ENCODE measurements around the gene PAM.

PAM gene

DNA sequence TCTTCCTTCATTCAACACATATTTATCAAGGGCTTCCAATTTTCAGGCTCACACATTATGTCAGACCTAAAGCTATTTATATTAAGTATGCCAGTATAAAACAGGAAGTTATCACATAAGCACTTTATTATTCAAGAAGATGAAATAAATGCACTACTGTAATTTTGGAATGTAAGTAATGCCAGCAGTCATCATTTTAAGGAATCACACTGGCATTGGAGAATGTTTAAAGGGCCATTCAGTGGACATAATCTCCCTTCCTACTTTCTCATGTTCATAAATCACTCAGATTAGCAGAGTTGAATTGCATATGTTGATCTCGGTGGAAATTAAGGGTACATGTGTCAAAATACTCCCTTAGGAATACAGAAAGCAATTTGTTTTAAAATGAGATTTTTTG is 200.4 kb downstream of the PAM start:
- no peak for DNase-seq (ENCODE audit: low read depth in 1 of 2, low spot score in 1 of 2)
- Histone ChIP-seq H3K27me3 (ENCODE audit: insufficient read depth, poor library complexity, severe bottlenecking) (no peaks in the 10 kb centered on the region), H3K4me3 (replicated peaks; ENCODE audit: insufficient read depth, low read length) (no peak overlapping the region), H3K27ac (replicated peaks) (no peak overlapping the region)
- TF ChIP-seq SPI1 (IDR thresholded peaks at IDR 0.05; ENCODE audit: borderline replicate concordance, low read depth) (no peak), GABPA (IDR thresholded peaks at IDR 0.05; ENCODE audit: low read depth) (no peak), POLR2AphosphoS5 (IDR thresholded peaks at IDR 0.05; ENCODE audit: low read depth) (no peak)
- TF ChIP-seq, protein P1, sequence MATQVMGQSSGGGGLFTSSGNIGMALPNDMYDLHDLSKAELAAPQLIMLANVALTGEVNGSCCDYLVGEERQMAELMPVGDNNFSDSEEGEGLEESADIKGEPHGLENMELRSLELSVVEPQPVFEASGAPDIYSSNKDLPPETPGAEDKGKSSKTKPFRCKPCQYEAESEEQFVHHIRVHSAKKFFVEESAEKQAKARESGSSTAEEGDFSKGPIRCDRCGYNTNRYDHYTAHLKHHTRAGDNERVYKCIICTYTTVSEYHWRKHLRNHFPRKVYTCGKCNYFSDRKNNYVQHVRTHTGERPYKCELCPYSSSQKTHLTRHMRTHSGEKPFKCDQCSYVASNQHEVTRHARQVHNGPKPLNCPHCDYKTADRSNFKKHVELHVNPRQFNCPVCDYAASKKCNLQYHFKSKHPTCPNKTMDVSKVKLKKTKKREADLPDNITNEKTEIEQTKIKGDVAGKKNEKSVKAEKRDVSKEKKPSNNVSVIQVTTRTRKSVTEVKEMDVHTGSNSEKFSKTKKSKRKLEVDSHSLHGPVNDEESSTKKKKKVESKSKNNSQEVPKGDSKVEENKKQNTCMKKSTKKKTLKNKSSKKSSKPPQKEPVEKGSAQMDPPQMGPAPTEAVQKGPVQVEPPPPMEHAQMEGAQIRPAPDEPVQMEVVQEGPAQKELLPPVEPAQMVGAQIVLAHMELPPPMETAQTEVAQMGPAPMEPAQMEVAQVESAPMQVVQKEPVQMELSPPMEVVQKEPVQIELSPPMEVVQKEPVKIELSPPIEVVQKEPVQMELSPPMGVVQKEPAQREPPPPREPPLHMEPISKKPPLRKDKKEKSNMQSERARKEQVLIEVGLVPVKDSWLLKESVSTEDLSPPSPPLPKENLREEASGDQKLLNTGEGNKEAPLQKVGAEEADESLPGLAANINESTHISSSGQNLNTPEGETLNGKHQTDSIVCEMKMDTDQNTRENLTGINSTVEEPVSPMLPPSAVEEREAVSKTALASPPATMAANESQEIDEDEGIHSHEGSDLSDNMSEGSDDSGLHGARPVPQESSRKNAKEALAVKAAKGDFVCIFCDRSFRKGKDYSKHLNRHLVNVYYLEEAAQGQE (IDR thresholded peaks at IDR 0.05; ENCODE audit: insufficient replicate concordance, low read depth) = no peak
- TF ChIP-seq, protein P2, sequence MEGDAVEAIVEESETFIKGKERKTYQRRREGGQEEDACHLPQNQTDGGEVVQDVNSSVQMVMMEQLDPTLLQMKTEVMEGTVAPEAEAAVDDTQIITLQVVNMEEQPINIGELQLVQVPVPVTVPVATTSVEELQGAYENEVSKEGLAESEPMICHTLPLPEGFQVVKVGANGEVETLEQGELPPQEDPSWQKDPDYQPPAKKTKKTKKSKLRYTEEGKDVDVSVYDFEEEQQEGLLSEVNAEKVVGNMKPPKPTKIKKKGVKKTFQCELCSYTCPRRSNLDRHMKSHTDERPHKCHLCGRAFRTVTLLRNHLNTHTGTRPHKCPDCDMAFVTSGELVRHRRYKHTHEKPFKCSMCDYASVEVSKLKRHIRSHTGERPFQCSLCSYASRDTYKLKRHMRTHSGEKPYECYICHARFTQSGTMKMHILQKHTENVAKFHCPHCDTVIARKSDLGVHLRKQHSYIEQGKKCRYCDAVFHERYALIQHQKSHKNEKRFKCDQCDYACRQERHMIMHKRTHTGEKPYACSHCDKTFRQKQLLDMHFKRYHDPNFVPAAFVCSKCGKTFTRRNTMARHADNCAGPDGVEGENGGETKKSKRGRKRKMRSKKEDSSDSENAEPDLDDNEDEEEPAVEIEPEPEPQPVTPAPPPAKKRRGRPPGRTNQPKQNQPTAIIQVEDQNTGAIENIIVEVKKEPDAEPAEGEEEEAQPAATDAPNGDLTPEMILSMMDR (IDR thresholded peaks at IDR 0.05; ENCODE audit: insufficient read depth, low read length) = no peak

DNA sequence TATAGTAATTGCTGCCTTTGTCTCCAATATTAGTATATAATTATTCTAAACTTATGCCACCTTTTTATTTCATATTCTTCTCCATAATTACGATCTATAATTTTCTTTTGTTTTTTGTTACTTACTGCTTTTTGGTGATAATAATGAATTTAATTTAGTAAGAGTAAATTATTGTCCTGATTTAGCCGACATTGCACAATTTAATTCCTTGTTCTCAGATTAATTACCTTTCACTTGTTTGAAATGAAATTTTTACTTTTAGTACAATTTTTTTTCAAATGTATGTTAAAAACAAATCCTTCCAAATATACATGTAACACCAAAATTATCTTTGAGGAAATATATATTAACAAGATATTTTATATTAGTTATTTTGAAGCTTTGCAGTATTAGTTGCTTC is 201.5 kb downstream of the PAM start:
- Histone ChIP-seq H3K27ac (replicated peaks) (no peak overlapping the region), H3K4me3 (replicated peaks; ENCODE audit: insufficient read depth, low read length) (no peak overlapping the region), H3K27me3 (ENCODE audit: insufficient read depth, poor library complexity, severe bottlenecking) (no peaks in the 10 kb centered on the region)
- DNase-seq (ENCODE audit: low read depth in 1 of 2, low spot score in 1 of 2) = no peak
- no peak for TF ChIP-seq SPI1 (IDR thresholded peaks at IDR 0.05; ENCODE audit: borderline replicate concordance, low read depth)
- TF ChIP-seq, protein P1 (IDR thresholded peaks at IDR 0.05; ENCODE audit: insufficient replicate concordance, low read depth) = no peak
- TF ChIP-seq, protein P2 (IDR thresholded peaks at IDR 0.05; ENCODE audit: insufficient read depth, low read length) = no peak
- no peak for TF ChIP-seq POLR2AphosphoS5 (IDR thresholded peaks at IDR 0.05; ENCODE audit: low read depth)
- TF ChIP-seq GABPA (IDR thresholded peaks at IDR 0.05; ENCODE audit: low read depth) = no peak

DNA sequence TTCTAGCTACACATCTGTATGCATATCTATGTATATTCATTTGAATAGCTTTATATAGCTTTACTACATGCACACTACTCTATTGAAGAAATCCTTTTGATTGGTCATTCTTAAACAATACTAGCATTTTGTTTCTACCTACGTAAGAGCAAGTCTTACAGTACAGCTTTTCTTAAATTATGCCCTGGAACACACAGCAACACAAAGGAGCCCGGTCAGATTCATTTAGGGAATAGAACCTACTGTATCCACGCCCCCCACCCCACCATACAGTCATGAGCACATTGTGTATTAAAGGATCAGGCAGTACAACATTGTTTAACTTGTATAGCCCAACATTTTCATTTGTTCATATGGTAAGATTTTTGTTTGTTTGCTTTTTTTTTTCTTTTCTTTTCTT is 202.0 kb downstream of the PAM start:
- Histone ChIP-seq H3K27me3 (ENCODE audit: insufficient read depth, poor library complexity, severe bottlenecking) (no peaks in the 10 kb centered on the region), H3K4me3 (replicated peaks; ENCODE audit: insufficient read depth, low read length) (no peak overlapping the region), H3K27ac (replicated peaks) (no peak overlapping the region)
- TF ChIP-seq POLR2AphosphoS5 (IDR thresholded peaks at IDR 0.05; ENCODE audit: low read depth) = no peak
- TF ChIP-seq, protein P2 (IDR thresholded peaks at IDR 0.05; ENCODE audit: insufficient read depth, low read length) = no peak
- no peak for TF ChIP-seq GABPA (IDR thresholded peaks at IDR 0.05; ENCODE audit: low read depth)
- TF ChIP-seq, protein P1 (IDR thresholded peaks at IDR 0.05; ENCODE audit: insufficient replicate concordance, low read depth) = no peak
- TF ChIP-seq SPI1 (IDR thresholded peaks at IDR 0.05; ENCODE audit: borderline replicate concordance, low read depth) = no peak
- DNase-seq (ENCODE audit: low read depth in 1 of 2, low spot score in 1 of 2) = no peak
